GM19239 (cell line): ENCODE measurements around the gene GSTM1.

Experiments used
- DNase-seq: peaks from one replicate; pipeline ENCODE4 v3.0.0; 2011; ENCODE audit warnings: low spot score; ENCODE audit not compliant: insufficient read length
- FAIRE-seq: peaks from 2 replicates; lab custom pipeline; 2011; peaks lifted over from hg19 to GRCh38; lab: Jason Lieb, UNC

The GSTM1 gene

DNA sequence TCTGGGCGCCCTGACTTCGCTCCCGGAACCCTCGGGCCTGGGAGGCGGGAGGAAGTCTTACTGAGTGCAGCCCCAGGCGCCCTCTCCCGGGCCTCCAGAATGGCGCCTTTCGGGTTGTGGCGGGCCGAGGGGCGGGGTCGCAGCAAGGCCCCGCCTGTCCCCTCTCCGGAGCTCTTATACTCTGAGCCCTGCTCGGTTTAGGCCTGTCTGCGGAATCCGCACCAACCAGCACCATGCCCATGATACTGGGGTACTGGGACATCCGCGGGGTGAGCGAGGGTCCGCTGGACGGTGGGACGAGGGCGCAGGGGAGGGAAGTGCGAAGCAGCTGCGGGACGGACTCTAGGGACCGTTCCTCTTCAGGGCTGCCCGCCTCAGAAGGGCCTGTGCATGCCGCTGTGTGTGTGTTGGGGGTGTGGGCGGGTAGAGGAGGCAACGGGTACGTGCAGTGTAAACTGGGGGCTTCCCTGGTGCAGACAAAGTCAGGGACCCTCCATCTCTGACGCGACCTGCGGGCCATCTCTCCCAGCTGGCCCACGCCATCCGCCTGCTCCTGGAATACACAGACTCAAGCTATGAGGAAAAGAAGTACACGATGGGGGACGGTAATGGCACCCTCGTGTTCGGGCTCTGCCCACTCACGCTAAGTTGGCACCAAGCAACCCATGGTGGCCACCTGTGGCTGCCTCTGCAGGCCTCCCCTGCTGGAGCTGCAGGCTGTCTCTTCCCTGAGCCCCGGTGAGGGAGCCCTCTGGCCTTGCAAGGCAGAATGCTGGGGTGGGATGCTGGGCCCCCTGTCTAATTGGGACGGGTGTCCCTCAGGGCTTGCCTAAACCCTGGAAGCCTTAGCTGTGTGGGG is at the start of gene GSTM1:
GSTM1 (plus strand) TSS at position 177 of the 859 bp plus-strand sequence; CDS start at position 234, 57 bp downstream.
- FAIRE-seq (peak; percentile 95), DNase-seq (peak; percentile 72)

DNA sequence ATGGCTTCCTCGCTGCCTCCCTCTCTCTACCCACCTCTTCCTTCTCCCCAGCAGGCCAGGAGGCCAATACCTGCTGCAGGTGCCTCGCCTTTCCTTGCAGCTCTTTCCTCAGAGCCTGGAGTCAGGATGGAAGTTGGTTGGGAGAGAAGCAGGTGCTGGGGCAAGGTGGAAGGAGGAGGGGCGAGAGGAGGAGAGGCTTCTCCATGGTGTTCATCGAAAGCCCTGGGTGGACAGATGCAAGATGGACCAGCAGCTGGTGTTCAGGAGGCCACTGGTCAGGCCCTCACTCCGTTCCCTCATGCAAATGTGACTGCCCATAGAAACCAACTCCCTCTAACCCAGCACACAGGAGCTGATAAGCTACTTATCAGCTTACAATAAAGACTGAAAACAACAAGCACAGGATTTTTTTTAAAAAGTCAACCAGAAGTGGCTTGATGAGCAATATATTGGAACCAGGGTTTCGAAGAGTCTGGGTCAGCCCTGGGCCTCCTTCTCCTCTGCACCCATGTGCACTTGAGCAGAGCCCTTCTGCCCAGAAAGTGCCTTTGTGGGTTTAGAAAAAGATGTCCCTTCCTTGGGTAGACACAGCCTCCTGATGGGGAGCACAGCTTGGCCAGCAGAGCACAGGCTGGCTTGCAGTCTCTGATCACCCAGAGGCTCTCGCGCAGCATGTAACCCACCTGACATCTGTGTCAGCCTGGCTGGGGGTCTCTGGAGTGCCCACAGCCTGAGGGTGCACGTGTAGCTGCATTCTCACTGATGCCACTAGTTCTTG is 48.4 kb upstream of the GSTM1 start:
- FAIRE-seq = no peak
- no peak for DNase-seq

DNA sequence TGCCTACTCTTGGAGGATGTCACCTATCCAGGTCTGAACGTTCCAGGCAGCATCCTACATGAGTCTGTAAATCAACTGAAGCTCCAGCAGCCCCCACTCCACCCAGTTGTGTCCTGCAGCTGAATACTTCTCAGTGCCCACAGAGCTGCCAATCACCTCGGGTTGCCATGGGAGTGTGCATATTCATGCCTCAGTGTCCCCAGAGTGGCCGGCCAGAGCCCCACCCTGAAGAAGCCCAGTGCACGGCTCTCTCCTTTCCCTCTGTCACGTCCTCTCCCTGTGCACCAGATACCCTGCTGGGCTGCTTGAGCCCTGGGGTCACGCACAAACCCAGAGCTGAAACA is 47.8 kb upstream of the GSTM1 start:
- FAIRE-seq = no peak
- no peak for DNase-seq

DNA sequence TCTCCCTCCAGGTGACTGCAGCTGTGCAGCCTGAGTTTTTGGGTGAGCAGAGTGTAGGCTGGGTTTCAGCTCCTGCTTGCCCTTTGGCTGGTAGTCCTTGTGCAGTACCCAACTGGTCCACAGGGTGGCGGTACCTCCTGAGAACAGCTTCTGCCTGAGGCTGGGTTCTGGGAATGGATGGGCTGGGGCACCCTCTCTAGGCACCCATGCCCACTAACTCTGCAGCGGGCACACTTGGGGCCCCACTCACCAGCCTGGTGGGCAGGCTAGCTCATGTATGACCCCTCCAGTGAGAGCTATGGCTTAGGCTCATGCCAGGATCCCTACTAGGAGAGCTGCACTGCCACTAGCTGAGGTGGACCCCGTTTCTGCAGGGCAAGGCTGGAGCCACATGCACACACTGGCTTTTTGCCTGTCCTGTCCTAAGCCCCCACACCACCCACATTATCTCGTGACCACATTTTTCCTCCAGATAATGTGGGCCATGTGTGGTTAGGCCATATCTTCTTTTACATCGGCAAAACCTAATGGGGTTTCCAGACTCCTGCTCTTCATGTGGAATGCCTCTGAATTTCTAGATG is 47.2 kb upstream of the GSTM1 start:
- FAIRE-seq = peak; percentile 86
- DNase-seq = peak; percentile 59

DNA sequence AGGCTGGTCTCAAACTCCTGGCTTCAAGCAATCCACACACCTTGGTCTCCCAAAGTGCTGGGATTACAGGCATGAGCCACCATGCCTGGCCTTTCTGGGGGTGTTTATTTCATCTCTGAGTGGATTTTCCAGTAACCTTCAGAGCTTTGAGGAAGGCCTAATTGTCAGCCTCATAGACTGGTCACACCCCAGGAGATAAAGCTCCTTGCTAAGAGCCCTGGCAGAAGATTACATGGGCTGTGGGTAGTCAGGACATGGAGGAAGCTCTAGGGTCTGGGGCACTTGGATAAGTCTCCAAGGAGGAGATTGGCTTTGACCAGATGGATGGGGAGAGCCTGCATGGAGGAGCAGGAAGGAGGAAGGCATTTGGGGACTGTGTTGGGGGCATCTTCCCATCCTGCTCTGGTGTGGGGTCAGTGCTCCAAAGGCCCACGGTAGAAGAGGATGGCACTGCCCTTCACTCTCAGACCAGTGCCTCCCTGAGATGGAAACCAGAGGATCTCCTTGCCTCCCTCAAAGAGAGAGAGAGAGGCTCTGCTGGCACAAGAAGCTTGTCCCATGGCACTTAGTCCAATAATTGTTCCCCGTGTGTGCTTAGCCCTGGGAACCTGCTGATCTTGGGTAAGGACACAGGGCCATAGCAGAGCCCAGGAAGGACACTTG is 46.4 kb upstream of the GSTM1 start:
- FAIRE-seq (no peak), DNase-seq (no peak)

DNA sequence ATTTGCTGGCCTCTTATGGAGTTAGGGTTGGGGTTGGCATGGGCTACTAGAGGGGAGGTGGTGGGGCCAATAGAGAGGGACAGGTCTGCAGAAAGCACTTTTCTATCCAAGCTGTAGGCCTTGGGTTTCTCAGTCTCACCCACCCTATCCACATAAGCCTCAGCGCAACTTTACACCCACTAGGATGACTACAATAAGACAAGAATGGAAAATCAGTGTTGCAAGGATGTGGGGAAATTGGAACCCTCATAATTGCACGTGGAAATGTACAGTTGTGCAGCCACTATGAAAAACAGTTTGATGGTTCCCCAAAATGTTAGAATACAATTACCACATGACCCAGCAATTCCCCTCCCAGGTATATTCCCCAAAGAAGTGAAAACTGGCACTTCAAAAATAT is 45.8 kb upstream of the GSTM1 start:
- FAIRE-seq = no peak

DNA sequence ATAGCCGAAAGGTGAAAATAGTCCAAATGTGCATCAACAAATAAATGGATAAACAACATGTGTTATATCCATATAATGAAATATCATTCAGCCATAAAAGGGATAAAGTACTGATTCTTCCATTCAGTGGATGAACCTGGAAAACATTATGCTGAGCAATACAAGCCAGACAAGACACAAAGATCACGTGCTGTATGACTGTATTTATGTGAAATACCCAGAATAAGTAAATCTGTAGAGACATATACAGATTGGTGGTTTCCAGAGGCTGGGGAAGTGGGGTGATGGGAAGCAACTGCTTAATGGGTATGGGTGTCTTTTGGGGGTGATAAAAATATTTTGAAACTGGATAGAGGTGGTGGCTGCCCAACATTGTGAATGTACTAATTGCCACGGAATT is 45.0 kb upstream of the GSTM1 start:
- FAIRE-seq = no peak
- DNase-seq = no peak

More for the DNA sequence above, 45.8 kb upstream of the GSTM1 start:
- no peak for DNase-seq

DNA sequence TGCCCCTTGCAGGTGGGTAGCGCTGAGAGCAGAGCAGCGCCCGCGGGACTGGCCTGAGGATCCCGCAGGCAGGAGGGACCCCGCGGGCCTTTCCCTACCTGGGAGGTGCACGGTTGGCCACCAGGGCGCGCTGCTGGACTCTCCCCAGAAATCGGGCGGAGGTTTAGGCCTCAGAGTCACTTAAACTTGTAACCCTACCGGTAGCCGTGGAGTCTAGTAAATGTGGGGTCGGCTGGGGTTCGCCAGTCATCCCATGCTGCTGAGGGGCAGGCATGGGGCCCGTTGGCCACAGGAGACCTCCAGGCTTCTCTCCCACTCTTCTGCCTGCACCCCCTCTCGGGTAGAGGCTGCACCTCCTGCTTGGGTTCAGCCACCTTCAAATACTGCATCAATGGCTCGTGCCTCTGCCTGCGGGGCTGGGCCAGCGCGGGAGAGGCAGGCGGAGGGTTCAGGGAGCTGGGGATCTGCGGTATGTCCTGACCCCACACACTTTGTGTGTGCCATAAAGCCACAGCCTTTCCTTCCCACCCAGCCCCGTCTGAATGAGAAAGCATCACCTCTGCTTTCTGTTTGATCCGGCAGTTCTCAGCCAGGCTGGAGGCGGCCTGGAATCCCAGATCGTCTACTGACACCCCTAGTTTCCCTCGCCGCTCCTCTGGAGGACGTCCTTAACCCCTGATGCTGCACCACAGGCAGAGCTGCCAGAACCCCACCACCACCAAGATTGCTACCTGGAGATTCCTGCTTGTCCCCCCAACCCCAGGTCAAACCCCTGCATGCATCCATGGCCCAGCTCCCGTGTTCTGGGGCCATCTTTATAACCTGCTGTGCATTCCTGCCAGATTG is 44.0 kb upstream of the GSTM1 start:
- FAIRE-seq (peak; percentile 76), DNase-seq (peak; percentile 73)

DNA sequence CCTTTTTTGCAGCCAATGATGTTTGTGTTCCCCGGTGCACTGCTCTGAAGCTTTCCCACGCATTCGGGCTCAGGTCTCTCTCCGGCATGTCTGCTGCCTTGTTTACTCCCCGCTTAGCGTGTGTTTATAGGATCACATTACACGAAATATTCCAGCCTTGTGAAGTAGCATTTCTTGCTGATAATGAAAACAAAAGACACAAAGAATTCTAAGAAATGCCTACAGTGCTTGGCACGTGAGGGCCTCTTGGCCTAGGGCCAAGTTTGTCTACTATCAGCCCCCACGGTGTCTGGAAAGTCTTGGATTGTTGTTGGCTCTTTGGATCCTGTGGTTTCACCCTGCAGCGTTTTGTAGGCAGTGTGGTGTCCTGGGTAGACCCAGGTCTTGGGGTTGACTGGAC is 42.9 kb upstream of the GSTM1 start:
- DNase-seq (no peak), FAIRE-seq (no peak)

DNA sequence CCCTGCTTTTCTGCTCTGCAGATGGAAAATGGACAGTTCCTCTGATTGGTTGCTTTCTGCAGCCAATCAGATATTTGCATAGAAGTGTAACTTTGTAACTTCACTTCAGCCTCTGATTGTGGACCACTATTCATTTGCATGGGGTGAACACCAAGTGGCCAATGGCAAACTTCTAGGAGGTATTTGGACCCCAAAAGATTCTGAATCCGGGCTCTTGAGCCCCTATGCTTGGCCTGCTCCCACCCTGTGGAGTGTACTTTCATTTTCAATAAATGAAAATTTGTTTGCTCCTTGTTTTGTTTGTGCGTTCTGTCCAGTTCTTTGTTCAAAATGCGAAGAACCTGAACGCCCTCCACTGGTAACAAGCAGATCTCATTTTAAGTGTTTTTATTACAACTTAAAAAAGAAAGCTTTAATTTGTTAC is 38.1 kb upstream of the GSTM1 start:
- DNase-seq = no peak
- FAIRE-seq = no peak

DNA sequence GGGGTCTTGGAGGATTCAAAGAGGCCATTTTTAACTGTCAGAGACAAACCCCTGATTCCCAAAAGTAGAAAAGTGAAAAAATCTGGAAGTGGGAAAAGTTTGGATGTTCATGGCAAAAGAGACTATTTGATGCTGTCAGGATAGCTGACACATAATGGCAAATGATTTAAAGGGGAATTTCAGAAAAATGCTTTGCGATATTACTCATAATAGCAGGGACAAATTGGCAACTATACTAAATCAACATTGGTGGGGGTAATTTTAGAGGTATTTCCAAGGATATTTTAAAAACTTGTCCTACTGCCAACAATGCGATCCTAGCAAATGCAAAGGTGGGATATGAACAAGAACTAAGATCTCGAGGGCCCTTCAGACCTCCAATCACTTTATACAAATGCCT is 37.0 kb upstream of the GSTM1 start:
- no peak for DNase-seq
- FAIRE-seq = no peak

DNA sequence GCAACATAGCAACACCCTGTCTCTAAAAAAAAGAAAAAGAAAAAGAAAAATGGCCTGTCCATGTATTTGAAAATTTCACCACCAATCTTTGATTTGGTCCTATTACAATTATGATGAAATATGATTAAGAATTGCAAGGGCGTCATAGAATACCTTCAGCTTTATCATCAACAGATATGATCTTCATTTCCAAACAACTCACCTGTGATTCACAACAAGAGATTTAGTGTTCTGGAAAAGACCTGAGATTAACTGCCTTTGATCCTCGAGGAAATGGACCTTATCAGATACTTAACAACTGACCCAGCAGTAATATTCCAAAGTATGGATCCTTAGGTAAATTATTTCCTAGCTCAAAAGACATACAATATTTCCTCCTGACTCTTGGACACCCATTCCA is 35.2 kb upstream of the GSTM1 start:
- FAIRE-seq (no peak), DNase-seq (no peak)

DNA sequence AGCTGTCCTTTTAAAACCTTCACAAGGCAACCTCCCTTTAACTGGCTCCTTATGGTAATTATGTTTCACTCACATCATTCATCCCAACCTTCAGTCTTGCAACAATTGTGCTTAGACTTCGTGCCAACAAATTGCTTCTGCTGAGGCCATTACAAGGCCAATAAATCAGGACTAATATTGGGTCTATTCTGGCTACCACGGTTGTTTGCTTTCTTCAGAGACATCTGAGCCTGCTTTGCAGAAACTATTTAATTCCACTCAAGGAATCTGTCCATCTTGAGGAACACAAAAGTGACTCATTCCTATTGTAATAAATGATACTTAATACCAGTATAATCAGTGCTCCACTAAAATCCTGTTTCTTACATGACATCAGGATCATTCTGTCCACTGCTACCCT is 34.3 kb upstream of the GSTM1 start:
- DNase-seq = no peak
- no peak for FAIRE-seq

DNA sequence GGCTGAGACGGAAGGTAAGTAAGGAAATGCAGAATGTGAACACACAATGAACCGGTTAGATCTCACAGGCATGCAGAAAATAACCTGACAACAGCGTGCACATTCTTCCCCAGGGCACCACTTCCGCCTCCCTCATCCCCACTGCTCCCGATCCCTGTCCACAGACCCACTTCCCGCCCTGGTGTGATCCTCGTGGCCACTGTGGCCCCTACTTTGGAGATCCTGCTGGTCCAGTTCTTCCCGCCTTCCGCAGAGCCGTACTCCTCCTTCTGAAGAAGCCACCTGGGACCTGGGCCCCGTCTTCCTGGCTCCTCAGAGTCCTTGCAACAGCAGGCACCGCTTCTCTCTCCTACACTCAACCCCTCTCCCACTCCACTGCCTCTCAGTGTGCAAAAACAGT is 33.1 kb upstream of the GSTM1 start:
- DNase-seq = no peak
- FAIRE-seq = no peak

DNA sequence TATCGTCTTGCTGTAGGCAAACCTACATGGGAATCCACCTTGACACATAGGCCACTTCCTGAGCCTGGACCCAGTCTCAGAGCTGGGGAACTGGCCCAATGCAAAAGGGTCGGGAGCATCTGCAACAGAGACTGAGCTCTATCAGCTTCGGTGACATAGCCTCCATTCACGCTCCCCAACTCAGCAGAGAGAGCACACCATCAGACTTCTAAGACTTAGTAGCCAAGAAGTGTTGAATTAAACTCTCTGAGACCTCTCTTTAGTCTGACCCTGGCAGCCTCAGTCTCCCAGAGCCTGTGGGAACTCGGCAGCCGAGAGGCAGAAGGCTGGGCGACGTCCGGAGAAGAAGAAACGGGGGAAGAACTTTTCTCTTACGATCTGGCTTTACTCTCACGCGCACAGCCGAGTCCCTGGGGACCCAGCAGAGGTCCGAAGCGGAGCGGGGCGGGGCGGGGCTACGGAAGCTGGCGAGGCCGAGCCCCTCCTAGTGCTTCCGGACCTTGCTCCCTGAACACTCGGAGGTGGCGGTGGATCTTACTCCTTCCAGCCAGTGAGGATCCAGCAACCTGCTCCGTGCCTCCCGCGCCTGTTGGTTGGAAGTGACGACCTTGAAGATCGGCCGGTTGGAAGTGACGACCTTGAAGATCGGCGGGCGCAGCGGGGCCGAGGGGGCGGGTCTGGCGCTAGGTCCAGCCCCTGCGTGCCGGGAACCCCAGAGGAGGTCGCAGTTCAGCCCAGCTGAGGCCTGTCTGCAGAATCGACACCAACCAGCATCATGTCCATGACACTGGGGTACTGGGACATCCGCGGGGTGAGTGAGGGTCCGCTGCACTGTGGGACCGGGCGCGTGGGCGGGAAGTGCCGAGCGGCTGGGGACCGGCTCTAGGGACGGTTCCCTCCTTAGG is 31.8 kb upstream of the GSTM1 start, which contains the start of gene GSTM4:
GSTM4 (plus strand) TSS at position 485 of the 905 bp plus-strand sequence; CDS start at position 776, 291 bp downstream.
- peak; percentile 80 for DNase-seq

DNA sequence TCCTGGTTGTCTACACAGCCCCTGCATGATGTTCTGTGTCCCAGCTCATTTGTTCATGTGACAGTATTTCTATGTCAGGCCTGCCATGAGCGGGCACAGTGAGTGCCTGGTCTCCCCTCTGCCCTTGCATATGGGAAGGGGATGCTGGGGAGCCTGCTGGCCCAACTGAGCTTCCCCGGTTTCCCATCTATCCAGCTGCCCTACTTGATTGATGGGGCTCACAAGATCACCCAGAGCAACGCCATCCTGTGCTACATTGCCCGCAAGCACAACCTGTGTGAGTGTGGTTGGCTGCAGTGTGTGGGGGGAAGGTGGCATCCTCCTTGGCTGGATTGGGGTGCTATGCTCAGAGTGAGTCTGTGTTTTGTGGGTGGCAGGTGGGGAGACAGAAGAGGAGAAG is 30.2 kb upstream of the GSTM1 start:
- FAIRE-seq = no peak
- no peak for DNase-seq

More for the DNA sequence above, 31.8 kb upstream of the GSTM1 start, which contains the start of gene GSTM4:
- peak; percentile 89 for FAIRE-seq

DNA sequence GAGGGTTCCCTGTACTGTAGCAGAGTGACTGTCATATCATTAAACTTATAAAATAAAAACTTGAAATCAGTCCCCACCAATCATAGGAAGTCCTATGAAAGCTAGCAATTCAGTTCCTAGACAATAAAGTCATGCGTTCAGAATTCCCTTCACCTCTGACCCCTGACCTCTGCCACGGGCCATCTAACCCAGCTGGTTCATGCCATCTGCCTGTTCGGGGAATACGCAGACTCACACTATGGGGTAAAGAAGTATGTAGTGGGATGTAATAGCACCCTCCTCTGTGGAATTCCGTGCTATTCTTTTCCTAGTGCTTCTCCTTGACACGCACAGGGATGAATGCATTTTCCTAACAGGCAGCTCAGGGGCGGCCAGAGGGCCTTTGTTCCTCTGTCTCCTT is 29.6 kb upstream of the GSTM1 start:
- DNase-seq (no peak), FAIRE-seq (no peak)

DNA sequence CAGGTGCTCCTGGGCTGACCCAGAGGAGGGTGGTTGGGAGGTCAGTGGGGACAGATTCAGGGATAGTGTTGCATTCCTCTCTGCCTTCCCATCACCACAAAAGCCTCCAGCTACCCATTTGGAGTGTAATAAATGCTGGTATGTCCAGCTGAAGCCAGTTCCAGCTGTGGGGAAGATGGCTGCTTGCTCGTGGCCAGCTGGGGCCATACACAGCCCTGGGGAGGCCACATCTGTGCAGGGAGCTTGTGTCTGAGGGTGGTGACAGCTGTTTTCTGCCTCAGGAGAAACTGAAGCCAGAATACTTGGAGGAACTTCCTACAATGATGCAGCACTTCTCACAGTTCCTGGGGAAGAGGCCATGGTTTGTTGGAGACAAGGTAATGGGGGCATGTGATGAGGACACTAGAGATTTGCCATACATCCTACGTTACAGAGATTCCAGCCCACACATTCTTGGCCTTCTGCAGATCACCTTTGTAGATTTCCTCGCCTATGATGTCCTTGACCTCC is 29.0 kb upstream of the GSTM1 start:
- FAIRE-seq = no peak
- no peak for DNase-seq
